ENCODE data around the gene SNAP47.
"Not testable (repeated sequence)": the region's sequence is repeated elsewhere in the genome, so short reads cannot be mapped to it uniquely, and the experiment has no call there.

- TF ChIP-seq EZH2phosphoT487 (IDR thresholded peaks at IDR 0.05; ENCODE audit: borderline replicate concordance, low read depth); POLR2AphosphoS5 (IDR thresholded peaks at IDR 0.05; ENCODE audit: low read depth, low read length); CTCF (IDR thresholded peaks at IDR 0.05); NRF1 (IDR thresholded peaks at IDR 0.05; ENCODE audit: low read depth, low read length); EP300 (IDR thresholded peaks at IDR 0.05; ENCODE audit: borderline replicate concordance in 1 of 2, low read depth in 1 of 2, low read length in 1 of 2); TCF12 (IDR thresholded peaks at IDR 0.05); MEF2A (IDR thresholded peaks at IDR 0.05; ENCODE audit: borderline replicate concordance, low read depth); USF2 (IDR thresholded peaks at IDR 0.05; ENCODE audit: borderline replicate concordance, low read depth, low read length): not testable (repeated sequence)
Measured at GRCh38 chr1:227701631-227702030, 33.6 kb upstream of the SNAP47 start.
